Measurements from ENCODE around the gene ERBB2. TPM values are rescaled to one million over a fixed set of nuclear protein-coding genes. Genes with fewer than 3 reads are reported as not detected.

The ERBB2 gene
- total and polyA plus RNA-seq, 2 of the 8 experiments (the other 6 are each of a cell fraction or from before 2014, with no cell fraction given) = 183 to 394 TPM

DNA sequence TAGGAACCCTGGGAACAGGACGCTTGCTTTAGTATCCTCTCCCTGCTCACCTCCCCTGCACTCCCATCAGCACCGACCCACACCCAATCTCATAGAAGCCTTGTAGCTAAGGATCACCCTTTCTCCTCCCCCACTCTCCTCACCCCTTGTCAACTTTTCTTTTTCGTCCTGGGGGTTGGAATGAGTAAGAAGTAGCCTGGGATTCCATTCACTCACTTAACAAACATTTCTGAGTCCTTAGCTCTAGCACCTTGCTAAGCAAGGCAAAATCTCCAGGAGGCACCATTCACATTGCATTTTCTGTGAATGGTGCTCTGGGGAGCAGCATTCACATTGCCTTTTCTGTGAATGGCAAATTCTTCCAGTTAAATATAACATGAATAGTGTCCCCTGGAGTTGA is 10.9 kb upstream of the ERBB2 start:
- H3K4me1 ChIP-seq (replicated peaks in 1 of 4; ENCODE audit: control insufficient read depth in 3 of 4, insufficient read depth in 4 of 4, low read length in 3 of 4) = peaks cover 0 to 13% (median 3%) of the 10 kb centered on the region in 4 experiments; a peak in 6 of 7 replicates
- H4K91ac ChIP-seq (replicated peaks; ENCODE audit: insufficient read length, low read length) = peak overlapping the region; percentile 71
- H3K56ac ChIP-seq (replicated peaks; ENCODE audit: insufficient read length, low read depth, low read length) = peak overlapping the region; percentile 94
- H3K9me3 ChIP-seq (ENCODE audit: insufficient read depth in 2 of 2, low read depth in 1 of 2, low read length in 1 of 2) = no peaks in the 10 kb centered on the region
- ChIA-PET POLR2A (ENCODE audit: partially characterized antibody) (interaction anchor here (0.6 to 38.1 kb wide), 19 partner anchors 2 to 424 kb away, joined by 3 to 708 read pairs (median 5); partner anchors contain the start of genes ERBB2, MIEN1, PGAP3 and PNMT), CTCF (ENCODE audit: partially characterized antibody) (interaction anchor here (1.1 to 52.4 kb wide), 8 partner anchors 10 to 55 kb away, joined by 3 to 1885 read pairs (median 8); partner anchors contain the start of genes ERBB2, MIEN1, PNMT and PPP1R1B)
- H3K79me1 ChIP-seq (ENCODE audit: low read depth, low read length) = 0 out of 2 replicates have a peak, but pooled peaks cover 2% of the 10 kb centered on the region
- H2BK15ac ChIP-seq (ENCODE audit: low read length) = no peak overlapping the region
- H4K20me1 ChIP-seq (replicated peaks in 1 of 2; ENCODE audit: control insufficient read depth in 1 of 2, insufficient read depth in 2 of 2, low read length in 2 of 2) = no peaks in the 10 kb centered on the region
- peak overlapping the region; percentile 99 for H2BK5ac ChIP-seq (ENCODE audit: low read depth, low read length)
- H3K79me2 ChIP-seq (ENCODE audit: control insufficient read depth in 1 of 2, insufficient read depth in 2 of 2, low read length in 2 of 2) = peaks cover 0 to 4% of the 10 kb centered on the region in 2 experiments; a peak in 1 of 4 replicates
- H3K27me3 ChIP-seq (replicated peaks in 1 of 4; ENCODE audit: control insufficient read depth in 3 of 4, extremely low read depth in 1 of 4, insufficient read depth in 3 of 4, low read length in 3 of 4) = no peaks in the 10 kb centered on the region
- H2BK12ac ChIP-seq (ENCODE audit: low read depth, low read length) = peak overlapping the region; percentile 90; the same call in 1 of the 2 replicates
- H3K23me2 ChIP-seq (ENCODE audit: low read depth, low read length) = peaks cover 12% of the 10 kb centered on the region
- H2BK20ac ChIP-seq (ENCODE audit: low read length) = peak overlapping the region; percentile 24; the same call in 1 of the 2 replicates
- no peak overlapping the region for H4K8ac ChIP-seq (ENCODE audit: extremely low read depth, insufficient read depth, low read length)
- peak; percentile 52 to 73 for DNase-seq (ENCODE audit: low read depth in 1 of 2, low spot score in 2 of 2)
- H3K23ac ChIP-seq (ENCODE audit: insufficient read length) = no peak overlapping the region
- H2AFZ ChIP-seq (ENCODE audit: low read length) = no peak overlapping the region
- no peak overlapping the region for H4K5ac ChIP-seq (ENCODE audit: insufficient read length, low read depth, low read length)
- H3K27ac ChIP-seq (ENCODE audit: low read depth, low read length) = peak overlapping the region; percentile 97
- H3K4me3 ChIP-seq (ENCODE audit: extremely low read depth in 1 of 4, insufficient read depth in 2 of 4, low read depth in 3 of 4, low read length in 4 of 4) = peak overlapping the region; percentile 75 to 84 (median 80); a peak in 7 of 8 replicates
- H2AK5ac ChIP-seq (ENCODE audit: low read depth, low read length) = peak overlapping the region; percentile 58
- H3K14ac ChIP-seq (ENCODE audit: insufficient read length) = no peak overlapping the region
- peak overlapping the region; percentile 93 to 98 for H3K4me2 ChIP-seq (ENCODE audit: insufficient read depth in 1 of 2, low read depth in 2 of 2, low read length in 2 of 2)
- H3K36me3 ChIP-seq (ENCODE audit: control insufficient read depth in 2 of 4, insufficient read depth in 4 of 4, low read length in 3 of 4) = peaks cover 0 to 3% (median 0%) of the 10 kb centered on the region in 4 experiments; a peak in 1 of 8 replicates
- peak overlapping the region; percentile 99 for H3K4ac ChIP-seq (replicated peaks; ENCODE audit: insufficient read length, low read depth, low read length)
- H2BK120ac ChIP-seq (replicated peaks; ENCODE audit: low read depth, low read length) = peak overlapping the region; percentile 99
- 0% methylated on average over 3 of the region's 3 CpGs; no CpG with 5 or more reads in 1 of the 2 experiments for WGBS, 2 experiments (ENCODE audit: extremely low coverage in 1 of 2, insufficient coverage in 1 of 2, insufficient read length in 1 of 2, insufficient replicate concordance in 2 of 2, low coverage in 1 of 2, low lambda C conversion rate in 2 of 2, missing lambda C conversion rate in 1 of 2)
- peak; percentile 65 for FAIRE-seq
- H3K9ac ChIP-seq (replicated peaks in 1 of 4; ENCODE audit: extremely low read depth in 1 of 4, low read depth in 3 of 4, low read length in 3 of 4) = peak overlapping the region in 3 of 4 experiments; percentile 87 to 89 (median 87); a peak in 6 of 7 replicates
- H3K18ac ChIP-seq (ENCODE audit: extremely low read depth, low read length) = peak overlapping the region; percentile 99
- no peak for TF ChIP-seq SIRT6 (IDR thresholded peaks at IDR 0.05; ENCODE audit: low read length)
- no peak for TF ChIP-seq SP4 (IDR thresholded peaks at IDR 0.05; ENCODE audit: low read length)
- no peak for TF ChIP-seq NRF1 (IDR thresholded peaks at IDR 0.05; ENCODE audit: low read depth, low read length)
- no peak for TF ChIP-seq SUZ12 (IDR thresholded peaks at IDR 0.05; ENCODE audit: low read length)
- no peak for TF ChIP-seq TCF12 (IDR thresholded peaks at IDR 0.05; ENCODE audit: low read depth, low read length)
- no peak for TF ChIP-seq SIX5 (IDR thresholded peaks at IDR 0.05; ENCODE audit: low read depth, low read length)
- TF ChIP-seq, protein P1, sequence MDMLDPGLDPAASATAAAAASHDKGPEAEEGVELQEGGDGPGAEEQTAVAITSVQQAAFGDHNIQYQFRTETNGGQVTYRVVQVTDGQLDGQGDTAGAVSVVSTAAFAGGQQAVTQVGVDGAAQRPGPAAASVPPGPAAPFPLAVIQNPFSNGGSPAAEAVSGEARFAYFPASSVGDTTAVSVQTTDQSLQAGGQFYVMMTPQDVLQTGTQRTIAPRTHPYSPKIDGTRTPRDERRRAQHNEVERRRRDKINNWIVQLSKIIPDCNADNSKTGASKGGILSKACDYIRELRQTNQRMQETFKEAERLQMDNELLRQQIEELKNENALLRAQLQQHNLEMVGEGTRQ (IDR thresholded peaks at IDR 0.05; ENCODE audit: low read length) = no peak
- 0 out of 4 replicates have a peak, but pooled peaks of 1 of the 2 experiments have one; percentile 70 for TF ChIP-seq SIN3A (conservative IDR thresholded peaks at IDR 0.05 in 1 of 2, IDR thresholded peaks at IDR 0.05 in 1 of 2; ENCODE audit: low read depth in 1 of 2, low read length in 2 of 2)
- TF ChIP-seq KDM5A (IDR thresholded peaks at IDR 0.05; ENCODE audit: low read length) = no peak
- TF ChIP-seq ZNF274 (IDR thresholded peaks at IDR 0.05; ENCODE audit: borderline replicate concordance, extremely low read depth, low read length) = no peak
- TF ChIP-seq, protein P2, sequence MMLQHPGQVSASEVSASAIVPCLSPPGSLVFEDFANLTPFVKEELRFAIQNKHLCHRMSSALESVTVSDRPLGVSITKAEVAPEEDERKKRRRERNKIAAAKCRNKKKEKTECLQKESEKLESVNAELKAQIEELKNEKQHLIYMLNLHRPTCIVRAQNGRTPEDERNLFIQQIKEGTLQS (IDR thresholded peaks at IDR 0.05; ENCODE audit: insufficient read depth, low read depth, low read length) = no peak
- no peak for TF ChIP-seq SP2 (IDR thresholded peaks at IDR 0.05; ENCODE audit: low read length)
